ENCODE results near the gene TSPAN14.

The TSPAN14 gene

GRCh38 chr10:80455461-80456349, 1.6 kb downstream of the TSPAN14 start:
- DNase-seq (ENCODE audit: low spot score): no peak

- DNase-seq (ENCODE audit: low spot score): no peak
Observed at GRCh38 chr10:80457554-80458262, 3.6 kb downstream of the TSPAN14 start.

- DNase-seq (ENCODE audit: low spot score): no peak
Observed at GRCh38 chr10:80458263-80458625, 4.1 kb downstream of the TSPAN14 start.

- DNase-seq (ENCODE audit: low spot score): no peak
Observed at GRCh38 chr10:80458638-80459037, 4.5 kb downstream of the TSPAN14 start.

- peak; percentile 73 for DNase-seq (ENCODE audit: low spot score)
Observed at GRCh38 chr10:80459047-80459865, 5.1 kb downstream of the TSPAN14 start.

- no peak for DNase-seq (ENCODE audit: low spot score)
Observed at GRCh38 chr10:80460399-80461207, 6.5 kb downstream of the TSPAN14 start.

- no peak for DNase-seq (ENCODE audit: low spot score)
Observed at GRCh38 chr10:80461208-80462183, 7.4 kb downstream of the TSPAN14 start.

GRCh38 chr10:80462299-80462980, 8.3 kb downstream of the TSPAN14 start:
- no peak for DNase-seq (ENCODE audit: low spot score)

GRCh38 chr10:80462981-80463741, 9.1 kb downstream of the TSPAN14 start:
- peak; percentile 80 for DNase-seq (ENCODE audit: low spot score)

- no peak for DNase-seq (ENCODE audit: low spot score)
Observed at GRCh38 chr10:80463868-80464267, 9.8 kb downstream of the TSPAN14 start.

- DNase-seq (ENCODE audit: low spot score): peak; percentile 39
Observed at GRCh38 chr10:80464557-80465450, 10.7 kb downstream of the TSPAN14 start.

GRCh38 chr10:80465451-80465835, 11.3 kb downstream of the TSPAN14 start:
- DNase-seq (ENCODE audit: low spot score): no peak

GRCh38 chr10:80465839-80466590, 11.9 kb downstream of the TSPAN14 start:
- peak; percentile 39 for DNase-seq (ENCODE audit: low spot score)

- no peak for DNase-seq (ENCODE audit: low spot score)
Observed at GRCh38 chr10:80466724-80467326, 12.7 kb downstream of the TSPAN14 start.

GRCh38 chr10:80468002-80468401, 13.9 kb downstream of the TSPAN14 start:
- DNase-seq (ENCODE audit: low spot score): no peak

GRCh38 chr10:80468806-80469421, 14.8 kb downstream of the TSPAN14 start:
- no peak for DNase-seq (ENCODE audit: low spot score)

Measured in NAMALWA (cell line).